GM12878 (cell line): Measurements from ENCODE around the gene ANKRD13A. TPM values are rescaled to one million over a fixed set of nuclear protein-coding genes. Genes with fewer than 3 reads are reported as not detected.

Experiments
- ATAC-seq: fragments of 200-7000 bp; cut with Tn5 transposase; 3 replicates; pipeline ENCODE4 v1.9.1; 2020; ENCODE audit warnings: mild to moderate bottlenecking, moderate library complexity
- BruUV-seq: library from RNA; stranded (reverse); fragments of 400-500 nt; replicated peaks from 2 replicates; lab custom pipeline; 2021; lab: Mats Ljungman, UMichigan
- CTCF ChIA-PET: fragments of 300-600 bp; sonication (Branson Sonifier 250); formaldehyde crosslinking; extraction: SDS; loops from one replicate; lab custom pipeline; 2021; ENCODE audit warnings: inconsistent platforms; lab: Yijun Ruan, JAX
- POLR2A ChIA-PET: fragments of 350-600 bp; formaldehyde crosslinking; extraction: SDS; loops from one replicate; lab custom pipeline; 2021; ENCODE audit warnings: inconsistent platforms; lab: Charles Lee
- RAD21 ChIA-PET: fragments of 300-600 bp; sonication (Branson Sonifier 250); formaldehyde crosslinking; loops from one replicate; lab custom pipeline; 2023; ENCODE audit warnings: antibody characterized with exemption; ENCODE audit not compliant: unreplicated experiment; lab: Charles Lee
- SMC1A ChIA-PET: fragments of 300-600 bp; sonication (Branson Sonifier 250); formaldehyde crosslinking; loops from one replicate; lab custom pipeline; 2023; ENCODE audit not compliant: unreplicated experiment, uncharacterized antibody; lab: Charles Lee
- DNase-seq: peaks from one replicate; pipeline ENCODE4 v3.0.0-alpha.2; 2011; ENCODE audit warnings: low read depth, low spot score
- FAIRE-seq: peaks from 3 replicates; lab custom pipeline; 2011; peaks lifted over from hg19 to GRCh38; lab: Jason Lieb, UNC
- H2AFZ ChIP-seq: 2 replicates; pipeline ENCODE4 v1.6.0; 2011; ENCODE audit warnings: low read depth, low read length, control low read depth; ENCODE audit not compliant: control insufficient read depth
- H3K27ac ChIP-seq: 2 replicates; pipeline ENCODE4 v1.5.1; 2011; ENCODE audit warnings: control low read depth; ENCODE audit not compliant: control insufficient read depth, insufficient read depth
- H3K27me3 ChIP-seq, 2 experiments: replicated peaks in 1 of 2; 2 replicates each; pipeline versions ENCODE4 v1.6.0 to v1.6.1; 2011; ENCODE audit warnings: low read length in 1 of 2; ENCODE audit not compliant: control insufficient read depth in 2 of 2, insufficient read depth in 2 of 2
- H3K36me3 ChIP-seq, 2 experiments: 2 replicates each; pipeline ENCODE4 v1.5.1; 2011; ENCODE audit warnings: low read length in 1 of 2; ENCODE audit not compliant: control insufficient read depth in 2 of 2, insufficient read depth in 2 of 2
- H3K4me1 ChIP-seq: 2 replicates; pipeline ENCODE4 v1.6.1; 2011; ENCODE audit warnings: mild to moderate bottlenecking, low read length, moderate library complexity, mixed read lengths; ENCODE audit not compliant: control insufficient read depth, insufficient read depth
- H3K4me2 ChIP-seq: 2 replicates; pipeline ENCODE4 v1.6.0; 2011; ENCODE audit warnings: control low read depth; ENCODE audit not compliant: control insufficient read depth, insufficient read depth
- H3K4me3 ChIP-seq: fragments of 200-600 bp; sonication (generic); 2 replicates; pipeline ENCODE4 v1.5.1; 2016
- H3K79me2 ChIP-seq: 2 replicates; pipeline ENCODE4 v1.6.0; 2011; ENCODE audit warnings: low read length; ENCODE audit not compliant: control insufficient read depth, insufficient read depth
- H3K9ac ChIP-seq: 2 replicates; pipeline ENCODE4 v1.8.0; 2011; ENCODE audit warnings: low read length, control low read depth, mixed read lengths; ENCODE audit not compliant: control insufficient read depth, insufficient read depth
- H3K9me3 ChIP-seq: replicated peaks from 3 replicates; pipeline ENCODE4 v1.5.1; 2011; ENCODE audit warnings: mild to moderate bottlenecking, low read length; ENCODE audit not compliant: control insufficient read depth, insufficient read depth
- H4K20me1 ChIP-seq: 2 replicates; pipeline ENCODE4 v1.6.0; 2011; ENCODE audit not compliant: control insufficient read depth, insufficient read depth
- ATF7 ChIP-seq: fragments of 450-650 bp; IDR thresholded peaks from 2 replicates; pipeline ENCODE4 v1.6.1; 2016; ENCODE audit warnings: low read depth, mild to moderate bottlenecking
- CTCF ChIP-seq, 3 experiments: IDR thresholded peaks in 2 of 3; conservative IDR thresholded peaks in 1 of 3; 2 replicates each; pipeline ENCODE4 v1.5.1; 2011; ENCODE audit warnings: low read depth in 3 of 3, low read length in 3 of 3, mild to moderate bottlenecking in 3 of 3, control low read depth in 2 of 3, moderate library complexity in 2 of 3, inconsistent platforms in 1 of 3, mixed read lengths in 1 of 3; ENCODE audit not compliant: control insufficient read depth in 2 of 3, insufficient read depth in 1 of 3; ENCODE audit errors: extremely low read depth in 1 of 3
- EZH2 ChIP-seq: IDR thresholded peaks from 2 replicates; pipeline ENCODE4 v1.6.1; 2012; ENCODE audit warnings: low read depth, mild to moderate bottlenecking, control low read depth, inconsistent platforms, low read length, borderline replicate concordance; ENCODE audit not compliant: control insufficient read depth
- FOS ChIP-seq: IDR thresholded peaks from 3 replicates; pipeline ENCODE4 v1.6.1; 2011; ENCODE audit warnings: borderline replicate concordance; ENCODE audit not compliant: insufficient read length; ENCODE audit errors: extremely low read depth
- GABPA ChIP-seq: IDR thresholded peaks from 2 replicates; pipeline ENCODE4 v1.6.1; 2014; ENCODE audit warnings: antibody characterized with exemption, low read depth, mild to moderate bottlenecking, inconsistent platforms
- HDAC2 ChIP-seq: fragments of 200-600 bp; sonication (generic); IDR thresholded peaks from 2 replicates; pipeline ENCODE4 v1.6.1; 2017
- IKZF1 ChIP-seq: fragments of 450-650 bp; conservative IDR thresholded peaks from 2 replicates; pipeline ENCODE4 v1.6.1; 2017; ENCODE audit warnings: antibody characterized with exemption, mild to moderate bottlenecking
- KDM1A ChIP-seq: fragments of 200-600 bp; sonication (generic); IDR thresholded peaks from 2 replicates; pipeline ENCODE4 v1.6.1; 2016; ENCODE audit warnings: borderline replicate concordance
- NR2F1 ChIP-seq: fragments of 450-650 bp; conservative IDR thresholded peaks from 2 replicates; pipeline ENCODE4 v1.6.1; 2017; ENCODE audit warnings: mild to moderate bottlenecking
- NRF1 ChIP-seq: conservative IDR thresholded peaks from 2 replicates; pipeline ENCODE4 v1.6.1; 2011; ENCODE audit warnings: mild to moderate bottlenecking, low read depth, low read length, improper control_type of control experiment
- PKNOX1 ChIP-seq: fragments of 450-650 bp; IDR thresholded peaks from 2 replicates; pipeline ENCODE4 v1.6.1; 2016; ENCODE audit warnings: mild to moderate bottlenecking
- POLR2AphosphoS5 ChIP-seq: IDR thresholded peaks from 2 replicates; pipeline ENCODE4 v1.6.1; 2011; ENCODE audit warnings: mild to moderate bottlenecking, low read length, inconsistent platforms
- RELA ChIP-seq: fragments of 450-650 bp; IDR thresholded peaks from 2 replicates; pipeline ENCODE4 v1.8.0; 2014; ENCODE audit warnings: borderline replicate concordance; ENCODE audit not compliant: partially characterized antibody
- SIX5 ChIP-seq: IDR thresholded peaks from 2 replicates; pipeline ENCODE4 v1.6.1; 2011; ENCODE audit warnings: mild to moderate bottlenecking, low read depth, low read length, moderate library complexity; ENCODE audit not compliant: severe bottlenecking
- TCF12 ChIP-seq: IDR thresholded peaks from 2 replicates; pipeline ENCODE4 v1.6.1; 2011; ENCODE audit warnings: low read depth, mild to moderate bottlenecking, low read length
- TCF3 ChIP-seq: IDR thresholded peaks from 2 replicates; pipeline ENCODE4 v1.6.1; 2012; ENCODE audit warnings: low read depth, mild to moderate bottlenecking, low read length, borderline replicate concordance; ENCODE audit not compliant: insufficient read depth
- ZBTB11 ChIP-seq: fragments of 450-650 bp; formaldehyde crosslinking; IDR thresholded peaks from 2 replicates; pipeline ENCODE4 v1.5.0; 2022; ENCODE audit warnings: mild to moderate bottlenecking, missing genetic modification characterization
- WGBS: methylation state at CpG from one replicate; pipeline ENCODE4 v1.1.6; 2016; ENCODE audit warnings: low lambda C conversion rate; ENCODE audit not compliant: insufficient replicate concordance, insufficient coverage; ENCODE audit errors: missing lambda C conversion rate; 5-methylcytosine and 5-hydroxymethylcytosine counted together
- in situ Hi-C: fragments of 300-500 bp; cut with MboI; formaldehyde crosslinking; loops from 9 replicates; pipeline ENCODE4 v1.14.3; 2018; ENCODE audit warnings: mixed read lengths
- intact Hi-C: fragments of 100-400 bp; cut with micrococcal nuclease; formaldehyde crosslinking; loops from one replicate; pipeline ENCODE4 v1.14.2; 2022; ENCODE audit not compliant: unreplicated experiment
- polyA plus RNA-seq, 11 experiments: library from polyadenylated mRNA; depleted of rRNA in 4 of 11; unstranded in 6 of 11; stranded (reverse) in 5 of 11; fragments of >200 nt; fragmentation: Nextera tagmentation in 4 of 11; fragmentation: Illumina TruSeq in 1 of 11; extraction: Ambion mirVana in 4 of 11; extraction: Trizol in 1 of 11; gene quantifications; 1 replicate in 1 of 11; 2 replicates in 10 of 11; pipeline versions ENCODE4 v1.2.1 to v1.2.3, GENCODE V29; 2011 to 2016; ENCODE audit warnings: inconsistent platforms in 2 of 11, missing spikeins in 2 of 11, low read depth in 1 of 11
- total RNA-seq, 4 experiments: library from RNA; depleted of rRNA in 3 of 4; stranded (reverse); fragments of >200 nt in 3 of 4; fragmentation: Illumina TruSeq in 1 of 4; extraction: Trizol in 1 of 4; gene quantifications; 2 replicates each; pipeline versions ENCODE4 v1.2.1 to v1.2.3, GENCODE V29; 2013 to 2021

The ANKRD13A gene
- total and polyA plus RNA-seq, 10 of the 15 experiments (the other 5 are each of a cell fraction or from before 2014, with no cell fraction given) = 10.2 to 93.4 (median 76.5) TPM

DNA sequence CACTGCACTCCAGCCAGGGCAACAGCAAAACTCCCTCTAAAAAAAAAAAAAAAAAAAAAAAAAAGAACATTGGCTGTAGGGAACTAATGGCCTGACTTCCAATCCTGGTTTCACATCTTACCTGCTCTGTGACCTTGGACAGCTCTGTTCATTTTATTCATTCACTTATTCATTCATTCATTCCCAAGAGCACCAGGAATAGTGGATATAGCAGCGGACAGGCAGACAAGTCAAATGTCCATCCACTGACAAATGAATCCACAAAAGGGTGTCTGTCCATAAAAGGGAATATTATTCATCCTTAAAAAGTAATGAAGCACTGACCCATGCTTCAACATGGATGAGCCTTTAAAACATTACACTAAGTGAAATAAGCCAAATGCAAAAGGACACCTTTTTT is 76.7 kb downstream of the ANKRD13A start (continued):
- TF ChIP-seq ZBTB11 (CRISPR knock-in tag) (no peak), KDM1A (no peak), FOS (no peak), EZH2 (no peak)

- Histone ChIP-seq H2AFZ (no peak overlapping the region), H3K27me3 (no peaks in the 10 kb centered on the region), H3K4me1 (peaks cover 21% of the 10 kb centered on the region)
- RAD21 ChIA-PET = no interaction called here
- in situ Hi-C loops = no loop called here
- no TSS peak for BruUV-seq
- TF ChIP-seq NR2F1 (no peak), CTCF (IDR thresholded peaks at IDR 0.05 in 2 of 3, conservative IDR thresholded peaks at IDR 0.05 in 1 of 3; ENCODE audit: control insufficient read depth in 2 of 3, extremely low read depth in 1 of 3, insufficient read depth in 1 of 3, low read depth in 3 of 3, low read length in 3 of 3) (no peak), TCF12 (no peak), NRF1 (no peak), GABPA (no peak), IKZF1 (no peak), SIX5 (no peak), POLR2AphosphoS5 (no peak), ATF7 (no peak), PKNOX1 (no peak), TCF3 (no peak), RELA (no peak), HDAC2 (no peak)
- TF ChIP-seq, all 136 proteins: peak for 0
- H3K9me3 ChIP-seq = no peaks in the 10 kb centered on the region
- ATAC-seq (no peak), FAIRE-seq (no peak), DNase-seq (no peak)
- ChIA-PET SMC1A (no interaction called here), POLR2A (no interaction called here), CTCF (interaction anchor here (0.5 to 1.4 kb wide), 2 partner anchors 14 to 670 kb away, joined by 3 read pairs; no protein-coding TSS in a partner anchor)
- H3K4me3 ChIP-seq = no peak overlapping the region
- no peaks in the 10 kb centered on the region for H4K20me1 ChIP-seq
- WGBS = 86% methylated on average over 4 of the region's 4 CpGs
- H3K4me2 ChIP-seq = no peak overlapping the region
- H3K36me3 ChIP-seq = no peaks in the 10 kb centered on the region
- H3K79me2 ChIP-seq = no peaks in the 10 kb centered on the region
- H3K9ac ChIP-seq = no peak overlapping the region
- H3K27ac ChIP-seq = no peak overlapping the region
- intact Hi-C loops = loop anchor here (2.0 kb wide), 1 partner anchor 29 kb away; the partner anchor contains the start of gene C12orf76
Measured at GRCh38 chr12:110077800-110078199, 78.6 kb downstream of the ANKRD13A start.
